Peyer's patch (tissue), 4 donors: ENCODE measurements around the gene ZFYVE9. TPM values are rescaled to one million over a fixed set of nuclear protein-coding genes. Genes with fewer than 3 reads are reported as not detected.
A peak's percentile ranks its signal among the peaks of the same experiment; 100 is the strongest.

Experiments
- DNase-seq, 3 donors: peaks; one replicate each; pipeline ENCODE4 v3.0.0-alpha.2; 2017 to 2019
- H3K27ac ChIP-seq, 4 donors: fragments of 200-600 bp; sonication (generic); one replicate each; pipeline ENCODE4 v1.5.1; 2016 to 2019
- H3K27me3 ChIP-seq, 2 donors: fragments of 200-600 bp; sonication (generic); one replicate each; pipeline ENCODE4 v1.5.1; 2019
- H3K36me3 ChIP-seq, 3 donors: fragments of 200-600 bp; sonication (generic); one replicate each; pipeline ENCODE4 v1.5.1; 2016 to 2019
- H3K4me1 ChIP-seq, 4 donors: fragments of 200-600 bp; sonication (generic); one replicate each; pipeline ENCODE4 v1.5.1; 2016 to 2019
- H3K4me3 ChIP-seq, 4 donors: fragments of 200-600 bp; sonication (generic); 1 replicate in 3 of 4; 2 replicates in 1 of 4; pipeline ENCODE4 v1.5.1; 2016 to 2019; ENCODE audit warnings: mild to moderate bottlenecking in 1 of 4
- H3K9me3 ChIP-seq, 4 donors: fragments of 200-600 bp; sonication (generic); one replicate each; pipeline ENCODE4 v1.5.1; 2016 to 2019; ENCODE audit warnings: mild to moderate bottlenecking in 1 of 4
- CTCF ChIP-seq, 6 experiments: fragments of 450-650 bp in 4 of 6; fragments of 200-600 bp in 2 of 6; sonication (generic) in 1 of 6; IDR thresholded peaks; one replicate each; pipeline ENCODE4 v1.5.1; 2017 to 2019; ENCODE audit warnings: antibody characterized with exemption in 6 of 6, mild to moderate bottlenecking in 3 of 6, moderate library complexity in 1 of 6
- POLR2A ChIP-seq, 2 donors: fragments of 450-650 bp; IDR thresholded peaks; one replicate each; pipeline ENCODE4 v1.5.1; 2017; ENCODE audit warnings: antibody characterized with exemption in 2 of 2, mild to moderate bottlenecking in 2 of 2, moderate library complexity in 2 of 2
- total RNA-seq, 4 donors: library from RNA; depleted of rRNA; stranded (reverse); fragments of >200 nt; gene quantifications; one replicate each; pipeline ENCODE4 v1.1.0, GENCODE V29; 2016

ZFYVE9 gene
- total RNA-seq, 4 donors from 2014 or later: 21.6 to 36.3 (median 25.4) TPM

DNA sequence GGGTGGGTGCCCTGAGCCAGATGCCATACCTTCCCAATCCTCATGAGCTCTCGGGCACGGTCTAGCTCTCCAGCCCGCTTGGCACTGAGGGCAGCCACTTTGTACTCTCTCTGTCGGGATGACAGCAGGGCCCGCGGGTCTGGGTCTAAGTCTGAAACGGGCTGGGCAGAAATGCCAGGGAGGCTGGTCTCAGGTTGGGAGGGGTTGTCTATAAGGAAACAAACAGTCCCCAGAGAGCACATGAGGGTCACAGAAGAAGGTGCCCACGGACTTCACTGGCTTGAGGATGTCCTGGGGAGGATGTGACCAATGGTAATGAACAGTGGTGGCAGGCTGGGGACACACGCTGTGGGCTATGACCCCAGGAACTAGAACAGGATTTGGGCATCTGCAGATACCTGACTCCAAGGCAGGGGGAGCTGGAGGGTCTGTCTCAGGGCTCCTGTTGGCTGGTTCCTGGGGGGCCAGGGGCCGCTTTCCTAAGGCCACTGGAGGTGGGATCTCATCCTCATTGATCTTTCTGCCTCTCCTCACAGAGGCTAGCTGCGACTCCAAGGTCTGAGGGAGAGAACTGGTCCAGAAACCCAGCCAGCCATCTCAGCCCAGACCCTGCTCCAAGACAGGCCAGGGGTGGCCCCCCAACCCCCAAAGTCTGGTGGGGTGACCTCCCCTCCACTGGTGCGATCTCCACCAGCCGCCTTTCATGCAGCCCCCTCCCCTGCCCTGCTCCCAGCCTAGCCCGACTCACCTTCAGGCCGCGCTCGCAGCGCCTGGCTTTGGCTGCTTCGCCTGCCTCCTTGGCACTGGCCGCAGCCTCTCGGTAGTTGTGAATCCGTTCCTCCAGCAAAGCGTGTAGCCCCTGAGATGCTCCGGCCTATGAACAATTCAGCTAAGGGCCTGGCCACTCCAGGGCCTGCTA lies 218.0 kb downstream of the ZFYVE9 start:
- no peak for DNase-seq
- TF ChIP-seq POLR2A (IDR thresholded peaks at IDR 0.05): no peak
- no peaks in the 10 kb centered on the region for H3K9me3 ChIP-seq
- no peak overlapping the region for H3K27ac ChIP-seq
- H3K4me3 ChIP-seq: no peak overlapping the region
- H3K27me3 ChIP-seq: no peaks in the 10 kb centered on the region
- H3K4me1 ChIP-seq: peaks cover 0 to 10% (median 3%) of the 10 kb centered on the region in 4 donors
- peaks cover 0 to 81% (median 5%) of the 10 kb centered on the region in 3 donors for H3K36me3 ChIP-seq

- H3K36me3 ChIP-seq: peaks cover 0 to 74% (median 5%) of the 10 kb centered on the region in 3 donors
- H3K4me3 ChIP-seq: no peak overlapping the region
- H3K9me3 ChIP-seq: no peaks in the 10 kb centered on the region
These were observed 218.7 kb downstream of the ZFYVE9 start for GRCh38 chr1:52360595-52360968.

GRCh38 chr1:52364235-52364839 lies 222.4 kb downstream of the ZFYVE9 start:
- H3K27ac ChIP-seq: no peak overlapping the region
- H3K4me3 ChIP-seq: peak overlapping the region in 1 of 4 donors; percentile 93

More at GRCh38 chr1:52360595-52360968, 218.7 kb downstream of the ZFYVE9 start:
- H3K27me3 ChIP-seq: no peaks in the 10 kb centered on the region
- no peak overlapping the region for H3K27ac ChIP-seq
- TF ChIP-seq CTCF (IDR thresholded peaks at IDR 0.05): no peak
- TF ChIP-seq POLR2A (IDR thresholded peaks at IDR 0.05): no peak
- H3K4me1 ChIP-seq: peaks cover 0 to 13% (median 6%) of the 10 kb centered on the region in 4 donors
- DNase-seq: no peak

GRCh38 chr1:52365071-52365745 lies 223.3 kb downstream of the ZFYVE9 start:
- TF ChIP-seq POLR2A (IDR thresholded peaks at IDR 0.05): no peak
- TF ChIP-seq CTCF (IDR thresholded peaks at IDR 0.05): no peak
- Histone ChIP-seq H3K4me1 (peaks cover 3 to 13% (median 8%) of the 10 kb centered on the region in 4 donors), H3K4me3 (peak overlapping the region; percentile 91 to 93 (median 91)), H3K36me3 (peaks cover 0 to 28% (median 0%) of the 10 kb centered on the region in 3 donors), H3K27me3 (no peaks in the 10 kb centered on the region), H3K27ac (peak overlapping the region; percentile 94 to 99 (median 96)), H3K9me3 (no peaks in the 10 kb centered on the region)
- DNase-seq: peak in 2 of 3 donors; percentile 61 to 72

More at GRCh38 chr1:52364235-52364839, 222.4 kb downstream of the ZFYVE9 start:
- no peaks in the 10 kb centered on the region for H3K9me3 ChIP-seq
- H3K27me3 ChIP-seq: no peaks in the 10 kb centered on the region
- peak in 1 of 3 donors; percentile 50 for DNase-seq
- H3K36me3 ChIP-seq: peaks cover 0 to 37% (median 0%) of the 10 kb centered on the region in 3 donors
- peaks cover 3 to 13% (median 8%) of the 10 kb centered on the region in 4 donors for H3K4me1 ChIP-seq
- TF ChIP-seq POLR2A (IDR thresholded peaks at IDR 0.05) (no peak), CTCF (IDR thresholded peaks at IDR 0.05) (no peak)

DNA sequence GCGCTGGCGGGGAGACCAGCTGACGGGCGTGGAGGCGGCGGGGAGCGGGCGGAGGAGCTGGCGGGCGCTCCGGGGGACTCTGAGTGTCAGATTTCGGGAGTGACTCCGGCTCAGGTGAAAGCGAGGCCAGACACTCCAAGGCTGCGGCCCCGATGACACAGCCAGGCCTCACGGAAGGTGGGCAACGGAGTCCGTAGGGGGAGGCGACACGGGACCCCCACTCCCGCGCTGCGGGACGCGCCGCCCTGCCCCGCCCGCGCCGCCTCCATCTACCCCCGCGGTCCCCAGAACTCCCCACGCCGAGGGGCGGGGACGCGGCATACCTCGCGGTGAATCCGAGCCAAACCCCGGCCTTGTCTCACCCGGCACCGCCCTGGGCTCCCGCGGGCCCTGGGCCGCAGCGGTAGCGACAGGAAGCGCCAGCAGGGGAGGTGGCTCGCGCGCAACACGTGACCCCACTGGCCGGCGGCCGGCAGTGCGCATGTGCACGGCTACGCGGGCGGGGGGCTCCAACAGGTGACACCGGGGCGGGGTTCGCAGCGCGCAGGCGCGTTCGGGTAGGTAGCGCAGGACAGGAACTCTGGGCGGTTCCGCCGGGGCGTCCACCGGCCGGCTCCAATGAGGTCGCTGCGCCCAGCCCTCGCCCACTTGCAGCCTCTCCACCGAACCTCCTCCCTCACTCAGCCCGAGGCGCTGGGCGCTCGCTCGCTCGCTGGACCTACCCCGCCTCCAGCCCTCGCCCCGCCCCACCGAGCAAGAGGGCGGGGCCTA lies 224.0 kb downstream of the ZFYVE9 start, which contains the start of gene CC2D1B:
Gene CC2D1B (minus strand): TSS at position 460 of the 771 bp plus-strand sequence. CDS start 1,585 bp downstream, outside the sequence.
- H3K9me3 ChIP-seq: no peaks in the 10 kb centered on the region
- peak; percentile 97 to 100 (median 99) for DNase-seq
- TF ChIP-seq POLR2A (IDR thresholded peaks at IDR 0.05): peak; percentile 93 to 95
- TF ChIP-seq CTCF (IDR thresholded peaks at IDR 0.05): peak in 4 of 6 experiments; percentile 40 to 61 (median 57)
- peak within 1 kb of the TSS; percentile 94 to 99 (median 96) for H3K27ac ChIP-seq
- H3K27me3 ChIP-seq: no peaks in the 10 kb centered on the region
- peak within 1 kb of the TSS; percentile 91 to 93 (median 91) for H3K4me3 ChIP-seq
- peaks cover 0 to 21% (median 0%) of the 10 kb centered on the region in 3 donors for H3K36me3 ChIP-seq
- H3K4me1 ChIP-seq: peaks cover 3 to 13% (median 8%) of the 10 kb centered on the region in 4 donors
